Endothelial cell of umbilical vein (primary cell): ENCODE results near the gene ADAMTS17. TPM values are rescaled to one million over a fixed set of nuclear protein-coding genes. Genes with fewer than 3 reads are reported as not detected.

Source experiments
- BruUV-seq: library from RNA; stranded (reverse); fragments of 400-500 nt; replicated peaks from 2 replicates; lab custom pipeline; 2021; lab: Mats Ljungman, UMichigan
- CTCF ChIA-PET: fragments of 300-600, 350-600 bp; sonication (Branson Sonifier 250); formaldehyde crosslinking; loops from one replicate; lab custom pipeline; 2021; ENCODE audit warnings: antibody characterized with exemption, inconsistent platforms; lab: Charles Lee
- POLR2A ChIA-PET: fragments of 300-600, 350-600 bp; sonication (Branson Sonifier 250); formaldehyde crosslinking; loops from one replicate; lab custom pipeline; 2021; ENCODE audit warnings: antibody characterized with exemption, inconsistent platforms; lab: Charles Lee
- DNase-seq: peaks from one replicate; pipeline ENCODE4 v3.0.0-alpha.2; 2011; ENCODE audit warnings: low read depth, low spot score
- FAIRE-seq: peaks from 2 replicates; lab custom pipeline; 2011; peaks lifted over from hg19 to GRCh38; lab: Jason Lieb, UNC
- H2AFZ ChIP-seq: 2 replicates; pipeline ENCODE4 v1.6.0; 2012; ENCODE audit warnings: low read depth, low read length, control low read depth, inconsistent platforms
- H3K27ac ChIP-seq: 2 replicates; pipeline ENCODE4 v1.5.1; 2011; ENCODE audit warnings: low read depth, mild to moderate bottlenecking, control low read depth, low read length, moderate library complexity; ENCODE audit not compliant: insufficient read depth
- H3K27me3 ChIP-seq, 2 experiments: 2 replicates each; pipeline versions ENCODE4 v1.6.0 to v1.6.1; 2011; ENCODE audit warnings: low read length in 2 of 2, mixed read lengths in 1 of 2; ENCODE audit not compliant: control insufficient read depth in 2 of 2, insufficient read depth in 2 of 2
- H3K36me3 ChIP-seq, 2 experiments: 2 replicates in 1 of 2; 3 replicates in 1 of 2; pipeline ENCODE4 v1.5.1; 2011; ENCODE audit warnings: low read length in 2 of 2, mild to moderate bottlenecking in 1 of 2, moderate library complexity in 1 of 2; ENCODE audit not compliant: control insufficient read depth in 2 of 2, insufficient read depth in 2 of 2; ENCODE audit errors: extremely low read depth in 1 of 2
- H3K4me1 ChIP-seq: 3 replicates; pipeline ENCODE4 v1.5.1; 2011; ENCODE audit warnings: mild to moderate bottlenecking, low read length; ENCODE audit not compliant: control insufficient read depth, insufficient read depth; ENCODE audit errors: extremely low read depth
- H3K4me2 ChIP-seq: 2 replicates; pipeline ENCODE4 v1.6.1; 2011; ENCODE audit warnings: low read length, control low read depth, mixed read lengths; ENCODE audit not compliant: insufficient read depth
- H3K4me3 ChIP-seq, 3 experiments: fragments of 200-600 bp in 1 of 3; sonication (generic), shearing (Covaris generic) in 1 of 3; replicated peaks in 1 of 3; 2 replicates each; pipeline ENCODE4 v1.5.1; 2011 to 2016; ENCODE audit warnings: control low read depth in 3 of 3, low read length in 3 of 3, mild to moderate bottlenecking in 2 of 3, inconsistent platforms in 1 of 3, low read depth in 1 of 3, moderate library complexity in 1 of 3; ENCODE audit not compliant: insufficient read depth in 1 of 3
- H3K79me2 ChIP-seq: 2 replicates; pipeline ENCODE4 v1.6.0; 2012; ENCODE audit warnings: low read length, inconsistent platforms; ENCODE audit not compliant: control insufficient read depth, insufficient read depth
- H3K9ac ChIP-seq: replicated peaks from 2 replicates; pipeline ENCODE3; 2011; ENCODE audit warnings: low read length, control low read depth; ENCODE audit not compliant: insufficient read depth; ENCODE audit errors: extremely low read depth
- H3K9me1 ChIP-seq: replicated peaks from 3 replicates; pipeline ENCODE4 v1.6.0; 2011; ENCODE audit warnings: mild to moderate bottlenecking, low read length; ENCODE audit not compliant: control insufficient read depth, insufficient read depth; ENCODE audit errors: extremely low read depth
- H3K9me3 ChIP-seq: replicated peaks from 2 replicates; pipeline ENCODE4 v1.5.1; 2012; ENCODE audit warnings: low read length, inconsistent platforms; ENCODE audit not compliant: control insufficient read depth, insufficient read depth
- H4K20me1 ChIP-seq: replicated peaks from 2 replicates; pipeline ENCODE3; 2011; ENCODE audit warnings: mild to moderate bottlenecking, low read length; ENCODE audit not compliant: control insufficient read depth, insufficient read depth; ENCODE audit errors: extremely low read depth
- CTCF ChIP-seq, 2 donors: IDR thresholded peaks; 1 replicate in 1 of 2; 2 replicates in 1 of 2; pipeline ENCODE4 v1.5.1; 2011; ENCODE audit warnings: low read length in 2 of 2, mild to moderate bottlenecking in 2 of 2, moderate library complexity in 2 of 2, control low read depth in 1 of 2, inconsistent platforms in 1 of 2, low read depth in 1 of 2; ENCODE audit not compliant: insufficient read depth in 1 of 2; ENCODE audit errors: extremely low read depth in 1 of 2
- EZH2 ChIP-seq: IDR thresholded peaks from 2 replicates; pipeline ENCODE4 v1.6.1; 2012; ENCODE audit warnings: borderline replicate concordance, low read depth, mild to moderate bottlenecking, moderate library complexity, low read length, inconsistent platforms; ENCODE audit not compliant: severe bottlenecking
- FOS ChIP-seq: IDR thresholded peaks from 2 replicates; pipeline ENCODE4 v1.6.1; 2011; ENCODE audit warnings: mild to moderate bottlenecking, low read length, moderate library complexity, borderline replicate concordance; ENCODE audit not compliant: insufficient read depth
- GATA2 ChIP-seq: IDR thresholded peaks from 2 replicates; pipeline ENCODE4 v1.7.0; 2011; ENCODE audit warnings: low read depth, mild to moderate bottlenecking, moderate library complexity, mixed read lengths, low read length; ENCODE audit not compliant: insufficient read length, insufficient read depth
- JUN ChIP-seq: IDR thresholded peaks from 2 replicates; pipeline ENCODE4 v1.6.1; 2011; ENCODE audit warnings: borderline replicate concordance, low read depth; ENCODE audit not compliant: insufficient read length, insufficient read depth
- MAX ChIP-seq: IDR thresholded peaks from 2 replicates; pipeline ENCODE4 v1.6.1; 2011; ENCODE audit not compliant: insufficient read depth, insufficient read length
- MYC ChIP-seq: IDR thresholded peaks from one replicate; pipeline ENCODE4 v1.6.1; 2011; ENCODE audit warnings: mild to moderate bottlenecking, low read depth, low read length
- POLR2A ChIP-seq: IDR thresholded peaks from 2 replicates; pipeline ENCODE4 v1.6.1; 2012; ENCODE audit warnings: low read depth, mild to moderate bottlenecking, control low read depth, low read length
- POLR2AphosphoS5 ChIP-seq: IDR thresholded peaks from 2 replicates; pipeline ENCODE4 v1.6.1; 2012; ENCODE audit warnings: low read depth, mild to moderate bottlenecking, control low read depth, low read length, moderate library complexity; ENCODE audit not compliant: insufficient read depth
- dilution Hi-C: fragments of 300-500 bp; cut with MboI; formaldehyde crosslinking; loops from one replicate; pipeline ENCODE4 v1.15.0; 2019; ENCODE audit warnings: low sequenced_read_pairs; ENCODE audit not compliant: extremely low pct_ligation_motif_present
- intact Hi-C: fragments of 100-400 bp; cut with micrococcal nuclease; formaldehyde crosslinking; loops from one replicate; pipeline ENCODE4 v1.10.0; 2022
- polyA plus RNA-seq, 4 experiments: library from polyadenylated mRNA; depleted of rRNA in 3 of 4; stranded (reverse) in 3 of 4; unstranded in 1 of 4; fragments of >200 nt; gene quantifications; 2 replicates each; pipeline versions ENCODE4 v1.2.1 to v1.2.3, GENCODE V29; 2011 to 2012; ENCODE audit warnings: missing spikeins in 1 of 4
- total RNA-seq: library from RNA; stranded (reverse); gene quantifications from 2 replicates; pipeline ENCODE4 v1.2.3, GENCODE V29; 2021

The ADAMTS17 gene
- total and polyA plus RNA-seq, 2 donors (not counting 3 experiments of a cell fraction or from before 2014, with no cell fraction given), result 0.12 TPM; not detected in 1

- no peaks in the 10 kb centered on the region for H3K79me2 ChIP-seq
- BruUV-seq, result no TSS peak
- no peak overlapping the region for H3K9ac ChIP-seq
- no peaks in the 10 kb centered on the region for H3K9me1 ChIP-seq
- TF ChIP-seq GATA2 (no peak), EZH2 (no peak), CTCF (IDR thresholded peaks at IDR 0.05; ENCODE audit: extremely low read depth in 1 of 2, insufficient read depth in 1 of 2, low read depth in 1 of 2, low read length in 2 of 2) (no peak)
- FAIRE-seq (no peak), DNase-seq (no peak)
- ChIA-PET POLR2A (no interaction called here), CTCF (no interaction called here)
- no peaks in the 10 kb centered on the region for H3K36me3 ChIP-seq
- dilution Hi-C loops, result no loop called here
- H3K4me2 ChIP-seq, result no peak overlapping the region
- no peaks in the 10 kb centered on the region for H3K4me1 ChIP-seq
- no peak overlapping the region for H3K4me3 ChIP-seq
- intact Hi-C loops, result no loop called here
- H4K20me1 ChIP-seq, result no peaks in the 10 kb centered on the region
- no peak overlapping the region for H2AFZ ChIP-seq
- H3K27ac ChIP-seq, result no peak overlapping the region
- no peaks in the 10 kb centered on the region for H3K27me3 ChIP-seq
- peaks cover 2% of the 10 kb centered on the region for H3K9me3 ChIP-seq
These were observed 117.3 kb downstream of the ADAMTS17 start for GRCh38 chr15:100224206-100225185.

GRCh38 chr15:100222349-100222715, 119.4 kb downstream of the ADAMTS17 start:
- H3K9ac ChIP-seq, result no peak overlapping the region
- H3K9me3 ChIP-seq, result peaks cover 2% of the 10 kb centered on the region
- ChIA-PET POLR2A (no interaction called here), CTCF (no interaction called here)
- no peaks in the 10 kb centered on the region for H3K27me3 ChIP-seq
- no peak overlapping the region for H3K27ac ChIP-seq
- H3K4me2 ChIP-seq, result no peak overlapping the region
- no peaks in the 10 kb centered on the region for H3K4me1 ChIP-seq
- no peak for TF ChIP-seq JUN
- no peak for TF ChIP-seq CTCF (IDR thresholded peaks at IDR 0.05; ENCODE audit: extremely low read depth in 1 of 2, insufficient read depth in 1 of 2, low read depth in 1 of 2, low read length in 2 of 2)
- no peak for TF ChIP-seq MYC
- TF ChIP-seq POLR2A, result no peak
- TF ChIP-seq MAX, result no peak
- no peak for TF ChIP-seq FOS
- TF ChIP-seq GATA2, result no peak
- no peak for TF ChIP-seq POLR2AphosphoS5
- no peak for TF ChIP-seq EZH2
- H3K4me3 ChIP-seq, result no peak overlapping the region
- FAIRE-seq, result no peak
- no peaks in the 10 kb centered on the region for H3K9me1 ChIP-seq
- H3K79me2 ChIP-seq, result no peaks in the 10 kb centered on the region
- no peaks in the 10 kb centered on the region for H4K20me1 ChIP-seq
- dilution Hi-C loops (no loop called here), intact Hi-C loops (no loop called here)
- no TSS peak for BruUV-seq
- no peaks in the 10 kb centered on the region for H3K36me3 ChIP-seq
- H2AFZ ChIP-seq, result no peak overlapping the region
- DNase-seq, result no peak
